Measurements from ENCODE around the gene RAP1A.

- TF ChIP-seq CTCF (optimal IDR thresholded peaks at IDR 0.05 in 1 of 3, IDR thresholded peaks at IDR 0.05 in 1 of 3, conservative IDR thresholded peaks at IDR 0.05 in 1 of 3; ENCODE audit: extremely low read depth in 1 of 3, insufficient read depth in 2 of 3, low read length in 3 of 3) (no peak), EZH2 (IDR thresholded peaks at IDR 0.05; ENCODE audit: low read length) (no peak)
Measured at GRCh38 chr1:111587509-111588174, 31.9 kb upstream of the RAP1A start.
